Measurements from ENCODE around the gene NGF. TPM values are rescaled to one million over a fixed set of nuclear protein-coding genes. Genes with fewer than 3 reads are reported as not detected.

The NGF gene
- total RNA-seq, 4 donors from 2014 or later = 2.3 to 19.2 (median 10.2) TPM

GRCh38 chr1:115348636-115349035 is 10.6 kb upstream of the NGF start:
- TF ChIP-seq, protein P1, sequence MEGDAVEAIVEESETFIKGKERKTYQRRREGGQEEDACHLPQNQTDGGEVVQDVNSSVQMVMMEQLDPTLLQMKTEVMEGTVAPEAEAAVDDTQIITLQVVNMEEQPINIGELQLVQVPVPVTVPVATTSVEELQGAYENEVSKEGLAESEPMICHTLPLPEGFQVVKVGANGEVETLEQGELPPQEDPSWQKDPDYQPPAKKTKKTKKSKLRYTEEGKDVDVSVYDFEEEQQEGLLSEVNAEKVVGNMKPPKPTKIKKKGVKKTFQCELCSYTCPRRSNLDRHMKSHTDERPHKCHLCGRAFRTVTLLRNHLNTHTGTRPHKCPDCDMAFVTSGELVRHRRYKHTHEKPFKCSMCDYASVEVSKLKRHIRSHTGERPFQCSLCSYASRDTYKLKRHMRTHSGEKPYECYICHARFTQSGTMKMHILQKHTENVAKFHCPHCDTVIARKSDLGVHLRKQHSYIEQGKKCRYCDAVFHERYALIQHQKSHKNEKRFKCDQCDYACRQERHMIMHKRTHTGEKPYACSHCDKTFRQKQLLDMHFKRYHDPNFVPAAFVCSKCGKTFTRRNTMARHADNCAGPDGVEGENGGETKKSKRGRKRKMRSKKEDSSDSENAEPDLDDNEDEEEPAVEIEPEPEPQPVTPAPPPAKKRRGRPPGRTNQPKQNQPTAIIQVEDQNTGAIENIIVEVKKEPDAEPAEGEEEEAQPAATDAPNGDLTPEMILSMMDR (IDR thresholded peaks at IDR 0.05) = no peak
- ATAC-seq (ENCODE audit: low FRiP score) = no peak
- DNase-seq (ENCODE audit: low spot score) = no peak

GRCh38 chr1:115347282-115347681 is 9.2 kb upstream of the NGF start:
- ATAC-seq (ENCODE audit: low FRiP score) (no peak), DNase-seq (ENCODE audit: low spot score) (no peak)
- TF ChIP-seq, protein P1 (IDR thresholded peaks at IDR 0.05) = no peak

DNA sequence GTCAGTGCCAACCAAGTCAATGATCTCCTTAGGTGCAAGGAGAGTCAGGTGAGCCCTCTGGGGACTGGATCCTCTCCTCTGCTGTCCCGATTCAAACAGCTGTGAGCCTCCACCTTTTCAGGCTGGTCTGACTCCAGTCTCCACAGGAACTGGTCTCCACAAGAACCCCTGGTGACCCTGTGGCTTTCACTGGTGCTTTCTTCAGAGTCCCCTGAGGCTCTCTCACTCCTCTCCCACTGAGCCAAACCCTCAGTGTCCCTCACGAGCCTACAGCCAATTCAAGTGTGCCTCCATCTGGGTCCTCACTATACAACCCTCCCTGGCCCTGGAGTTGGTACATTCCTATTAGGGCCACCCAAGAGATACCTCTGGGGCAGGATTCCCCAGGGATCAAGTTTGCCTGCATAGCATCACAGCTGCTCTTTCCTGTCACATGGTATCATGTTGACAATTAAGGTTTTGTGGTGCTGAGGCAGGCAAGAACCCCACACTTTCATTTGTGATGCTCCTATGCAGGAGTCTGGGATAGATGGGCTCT is 5.2 kb upstream of the NGF start:
- TF ChIP-seq, protein P1 (IDR thresholded peaks at IDR 0.05) = no peak
- ATAC-seq (ENCODE audit: low FRiP score) (no peak), DNase-seq (ENCODE audit: low spot score) (no peak)

- TF ChIP-seq, protein P1 (IDR thresholded peaks at IDR 0.05) = no peak
- no peak for DNase-seq (ENCODE audit: low spot score)
- no peak for ATAC-seq (ENCODE audit: low FRiP score)
These were observed 3.9 kb upstream of the NGF start for GRCh38 chr1:115341948-115342347.

GRCh38 chr1:115340879-115341278 is 2.8 kb upstream of the NGF start:
- TF ChIP-seq, protein P1 (IDR thresholded peaks at IDR 0.05) = no peak
- DNase-seq (ENCODE audit: low spot score) = no peak
- ATAC-seq (ENCODE audit: low FRiP score) = no peak

GRCh38 chr1:115338457-115338820 is 390 bp upstream of the NGF start:
- ATAC-seq (ENCODE audit: low FRiP score) (peak; percentile 15), DNase-seq (ENCODE audit: low spot score) (no peak)
- TF ChIP-seq, protein P1 (IDR thresholded peaks at IDR 0.05) = no peak

GRCh38 chr1:115337276-115337632 is 795 bp downstream of the NGF start:
- DNase-seq (ENCODE audit: low spot score) (no peak), ATAC-seq (ENCODE audit: low FRiP score) (peak; percentile 6)
- TF ChIP-seq, protein P1 (IDR thresholded peaks at IDR 0.05) = no peak
